Measurements from ENCODE around the gene MARCHF3.
"Not testable (repeated sequence)": the region's sequence is repeated elsewhere in the genome, so short reads cannot be mapped to it uniquely, and the experiment has no call there.

MARCHF3 gene

GRCh38 chr5:126917918-126918614 is 112.3 kb downstream of the MARCHF3 start:
- no peak for DNase-seq (ENCODE audit: low read depth)

- no peak for DNase-seq (ENCODE audit: low read depth)
Measured at GRCh38 chr5:126915496-126915895, 114.9 kb downstream of the MARCHF3 start.

- no peak for DNase-seq (ENCODE audit: low read depth)
Measured at GRCh38 chr5:126914801-126915436, 115.4 kb downstream of the MARCHF3 start.

- DNase-seq (ENCODE audit: low read depth) = no peak
Measured at GRCh38 chr5:126912616-126913200, 117.7 kb downstream of the MARCHF3 start.

DNA sequence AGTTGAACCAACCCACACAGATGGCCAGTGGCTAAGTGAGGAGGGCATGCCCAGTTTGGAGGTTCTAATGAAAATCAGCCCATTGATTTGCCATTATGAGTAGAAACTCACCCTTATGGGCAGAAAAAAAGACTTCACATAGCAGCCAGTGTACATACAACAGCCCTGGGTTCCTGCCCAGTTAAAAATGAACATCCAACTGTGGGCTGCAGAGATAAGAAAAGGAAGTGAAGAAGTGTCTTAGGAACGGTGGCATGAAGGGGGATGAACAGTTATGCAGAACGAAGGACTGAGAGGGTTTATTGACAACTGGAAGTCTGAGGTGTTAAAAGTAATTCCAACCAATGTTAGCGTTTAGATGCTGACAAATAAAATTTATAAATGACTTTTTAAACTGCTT is 118.4 kb downstream of the MARCHF3 start:
- no peak for DNase-seq (ENCODE audit: low read depth)

DNA sequence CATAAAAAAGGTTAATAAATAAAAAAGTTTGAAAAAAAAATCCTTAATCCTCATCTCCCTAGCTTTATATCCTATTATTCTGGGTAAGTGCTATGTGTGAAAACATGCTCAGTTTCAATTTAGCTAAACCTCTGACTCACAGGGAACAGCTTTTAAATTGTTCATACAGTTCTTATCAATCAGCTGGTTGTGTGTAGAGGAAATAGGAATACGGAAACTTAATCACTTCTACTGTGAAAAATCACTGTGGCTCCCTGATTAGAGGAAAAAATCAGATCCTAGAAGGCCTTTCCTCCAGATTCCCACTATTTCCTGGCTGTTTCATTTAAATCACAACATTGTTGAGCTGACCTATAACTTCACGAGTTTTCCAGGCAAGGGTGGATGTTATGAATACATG is 120.5 kb downstream of the MARCHF3 start:
- no peak for DNase-seq (ENCODE audit: low read depth)

GRCh38 chr5:126904407-126904806 is 126.0 kb downstream of the MARCHF3 start:
- not testable (repeated sequence) for DNase-seq (ENCODE audit: low read depth)

DNA sequence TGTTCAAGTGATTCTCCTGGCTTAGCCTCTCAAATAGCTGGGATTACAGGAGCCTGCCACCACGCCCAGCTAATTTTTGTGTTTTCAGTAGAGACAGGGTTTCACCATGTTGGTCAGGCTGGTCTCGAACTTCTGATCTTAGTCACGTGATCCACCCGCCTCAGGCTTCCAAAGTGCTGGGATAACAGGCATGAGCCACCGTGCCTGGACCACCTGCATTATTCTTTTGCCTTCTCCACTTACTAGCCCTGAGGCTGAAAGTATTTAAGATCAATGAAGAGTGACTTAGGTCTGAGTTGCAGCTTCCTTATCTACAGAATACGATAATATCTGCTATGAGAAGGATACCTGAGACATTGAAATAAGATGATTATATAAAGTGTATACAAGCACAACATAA is 129.6 kb downstream of the MARCHF3 start:
- no peak for DNase-seq (ENCODE audit: low read depth)

- no peak for DNase-seq (ENCODE audit: low read depth)
Measured at GRCh38 chr5:126899476-126899875, 130.9 kb downstream of the MARCHF3 start.

DNA sequence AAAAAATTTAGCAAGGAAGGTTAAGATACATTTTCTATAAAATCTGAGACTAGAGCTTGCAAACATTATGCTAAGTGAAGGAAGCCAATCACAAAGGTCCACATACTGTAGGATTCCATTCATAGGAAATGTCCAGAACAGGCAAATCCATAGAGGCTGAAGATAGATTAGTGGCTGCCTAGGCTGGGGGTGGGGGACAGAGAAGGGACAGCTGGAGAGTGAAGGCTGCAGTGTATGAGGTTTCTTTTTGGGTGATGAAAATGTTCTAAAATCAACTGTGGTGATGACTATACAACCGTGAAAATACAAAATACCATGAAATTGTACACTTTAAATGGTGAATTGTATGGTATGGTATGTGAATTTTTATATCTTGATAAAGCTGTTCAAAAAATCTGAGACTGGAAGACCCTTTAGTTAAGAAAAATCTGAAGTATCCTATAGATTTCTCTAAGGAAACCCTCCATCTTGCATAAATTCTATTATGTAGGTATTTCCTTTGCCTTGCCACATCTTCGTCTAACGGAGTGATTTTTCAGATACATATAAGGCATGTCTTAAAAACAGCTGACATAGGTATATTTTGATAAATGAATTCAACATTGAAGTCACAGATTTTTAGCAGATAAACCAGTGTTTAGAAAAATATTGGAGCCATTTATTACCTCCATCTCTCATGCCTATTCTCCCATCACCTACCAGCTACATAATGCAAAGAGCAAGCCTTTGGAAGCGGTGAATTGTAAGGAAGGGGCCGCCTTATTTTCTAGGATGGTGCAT is 132.3 kb downstream of the MARCHF3 start:
- no peak for DNase-seq (ENCODE audit: low read depth)

DNA sequence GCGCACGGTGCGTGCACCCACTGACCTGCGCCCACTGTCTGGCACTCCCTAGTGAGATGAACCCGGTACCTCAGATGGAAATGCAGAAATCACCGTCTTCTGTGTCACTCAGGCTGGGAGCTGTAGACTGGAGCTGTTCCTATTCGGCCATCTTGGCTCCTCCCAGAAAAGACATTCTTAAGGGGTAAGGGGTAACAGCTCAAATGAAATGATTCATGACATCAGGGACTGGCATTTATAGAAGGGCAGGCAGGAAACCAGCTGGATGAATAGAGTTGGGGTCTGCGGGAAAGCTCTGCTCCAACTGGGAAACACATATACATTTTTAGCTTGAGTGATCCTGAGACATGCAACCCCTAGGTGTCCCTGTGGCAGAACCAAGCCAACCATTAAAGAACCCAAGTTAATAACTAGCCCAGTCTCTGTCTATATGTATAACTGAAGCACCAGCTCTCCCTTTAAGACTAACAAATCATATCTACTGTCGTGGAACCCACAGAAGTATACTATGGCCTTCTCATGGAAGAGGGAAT is 134.1 kb downstream of the MARCHF3 start:
- DNase-seq (ENCODE audit: low read depth) = no peak

DNA sequence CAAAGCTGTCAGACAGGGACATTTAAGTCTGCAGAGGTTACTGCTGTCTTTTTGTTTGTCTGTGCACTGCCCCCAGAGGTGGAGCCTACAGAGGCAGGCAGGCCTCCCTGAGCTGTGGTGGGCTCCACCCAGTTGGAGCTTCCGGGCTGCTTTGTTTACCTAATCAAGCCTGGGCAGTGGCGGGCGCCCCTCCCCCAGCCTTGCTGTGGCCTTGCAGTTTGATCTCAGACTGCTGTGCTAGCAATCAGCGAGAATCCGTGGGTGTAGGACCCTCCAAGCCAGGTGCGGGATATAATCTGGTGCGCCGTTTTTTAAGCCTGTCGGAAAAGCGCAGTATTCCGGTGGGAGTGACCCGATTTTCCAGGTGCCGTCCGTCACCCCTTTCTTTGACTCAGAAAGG is 134.6 kb downstream of the MARCHF3 start:
- not testable (repeated sequence) for DNase-seq (ENCODE audit: low read depth)

- DNase-seq (ENCODE audit: low read depth) = not testable (repeated sequence)
Measured at GRCh38 chr5:126890414-126890813, 139.9 kb downstream of the MARCHF3 start.

GRCh38 chr5:126888175-126888574 is 142.2 kb downstream of the MARCHF3 start:
- no peak for DNase-seq (ENCODE audit: low read depth)

DNA sequence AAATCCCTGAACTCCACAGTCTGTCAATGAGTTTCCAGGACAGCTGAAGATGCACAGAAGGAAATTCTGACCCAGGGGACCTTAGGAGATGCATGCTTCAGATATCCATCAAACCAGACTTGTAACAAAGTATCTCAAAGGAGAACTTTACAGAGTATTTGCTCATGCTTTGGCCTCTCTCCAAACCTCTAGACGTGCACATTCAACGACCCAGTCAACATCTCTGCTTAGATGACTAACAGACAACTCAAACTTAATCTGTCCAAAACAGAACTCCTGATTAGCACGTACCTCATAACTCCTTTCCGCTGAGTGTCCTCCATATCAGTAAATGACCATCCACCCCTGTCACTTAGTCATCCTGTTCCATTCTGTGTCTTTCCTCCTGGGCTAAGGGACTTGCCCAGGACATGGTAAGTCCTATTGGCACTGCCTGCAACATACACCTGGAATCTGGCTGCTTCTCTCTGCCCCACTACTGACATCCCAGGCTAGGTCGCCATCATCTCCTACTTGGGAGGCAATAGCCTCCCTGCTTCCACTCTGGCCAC is 146.0 kb downstream of the MARCHF3 start:
- no peak for DNase-seq (ENCODE audit: low read depth)

GRCh38 chr5:126883564-126884245 is 146.7 kb downstream of the MARCHF3 start:
- no peak for DNase-seq (ENCODE audit: low read depth)

DNA sequence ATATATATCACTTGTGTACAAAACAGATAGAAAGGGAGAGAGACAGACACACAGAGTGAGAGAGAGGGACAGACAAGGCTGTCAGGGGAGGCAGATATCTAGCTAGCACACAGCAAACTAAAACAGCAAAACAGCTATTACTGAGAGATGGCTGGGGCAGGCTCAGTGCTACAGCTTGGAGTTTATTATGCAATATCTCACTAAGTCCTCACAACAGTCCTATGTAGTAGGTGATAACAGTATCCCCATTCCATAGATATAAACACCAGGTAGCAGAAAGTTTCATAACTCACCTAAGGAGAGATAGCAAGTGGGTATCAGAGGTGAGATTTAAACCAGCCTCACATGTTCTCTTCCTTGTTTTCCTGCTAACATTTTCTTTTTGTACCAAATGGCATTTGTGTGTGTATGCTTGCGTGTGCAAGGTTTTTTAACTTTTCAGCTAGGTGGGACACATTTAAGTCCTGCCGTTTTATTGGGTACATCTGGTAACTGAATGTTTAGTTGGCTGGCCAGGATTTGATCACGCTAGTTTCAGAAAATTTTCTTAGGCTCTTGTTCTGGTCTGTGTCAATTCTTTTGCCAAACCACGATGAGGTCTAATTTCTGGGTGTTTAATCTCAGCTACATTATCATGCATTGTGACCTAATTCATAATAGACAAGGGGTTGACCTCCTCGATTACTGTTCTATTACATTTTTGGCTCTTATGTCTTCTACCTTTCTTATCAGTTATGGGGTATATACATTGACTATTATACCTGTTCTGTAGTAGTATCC is 148.3 kb downstream of the MARCHF3 start:
- no peak for DNase-seq (ENCODE audit: low read depth)

DNA sequence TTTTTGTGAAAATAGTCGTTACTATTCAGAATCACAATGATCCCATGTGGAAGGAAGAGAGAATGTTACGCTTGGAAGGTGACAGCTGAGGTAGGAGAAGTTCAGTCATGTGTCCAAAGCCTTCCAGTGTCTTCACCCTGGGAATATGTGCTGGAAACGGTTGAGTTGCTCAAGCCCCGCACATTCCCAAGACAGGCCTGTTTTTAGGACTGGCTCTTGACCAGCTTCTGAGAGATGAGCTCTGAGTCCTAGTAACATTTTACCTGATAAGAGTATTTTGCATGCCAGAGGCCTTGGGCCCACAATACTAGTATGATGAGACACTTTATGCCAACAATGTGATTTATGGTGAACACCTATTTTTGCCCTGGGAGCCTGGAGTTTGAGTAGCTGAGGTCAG is 151.7 kb downstream of the MARCHF3 start:
- no peak for DNase-seq (ENCODE audit: low read depth)

DNA sequence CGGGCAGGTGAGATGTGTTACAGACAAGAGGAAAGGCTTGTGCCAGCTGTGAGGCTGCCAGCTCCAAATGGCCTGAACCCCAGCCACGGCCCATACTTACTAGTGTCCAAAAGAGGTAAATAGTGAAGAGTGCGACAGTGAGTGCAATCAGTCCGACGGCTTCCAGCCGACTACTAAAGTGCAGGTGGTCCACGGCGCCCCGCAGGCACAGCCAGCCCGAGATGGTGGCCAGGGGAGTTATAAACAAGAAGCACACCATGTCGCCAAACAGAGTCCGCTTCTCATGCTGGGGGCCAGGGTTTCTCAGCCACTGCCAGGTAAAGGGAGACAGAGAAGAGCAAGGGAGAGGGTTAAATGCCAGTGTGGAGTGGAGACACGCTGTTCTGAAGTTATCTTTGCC is 152.3 kb downstream of the MARCHF3 start:
- no peak for DNase-seq (ENCODE audit: low read depth)

DNA sequence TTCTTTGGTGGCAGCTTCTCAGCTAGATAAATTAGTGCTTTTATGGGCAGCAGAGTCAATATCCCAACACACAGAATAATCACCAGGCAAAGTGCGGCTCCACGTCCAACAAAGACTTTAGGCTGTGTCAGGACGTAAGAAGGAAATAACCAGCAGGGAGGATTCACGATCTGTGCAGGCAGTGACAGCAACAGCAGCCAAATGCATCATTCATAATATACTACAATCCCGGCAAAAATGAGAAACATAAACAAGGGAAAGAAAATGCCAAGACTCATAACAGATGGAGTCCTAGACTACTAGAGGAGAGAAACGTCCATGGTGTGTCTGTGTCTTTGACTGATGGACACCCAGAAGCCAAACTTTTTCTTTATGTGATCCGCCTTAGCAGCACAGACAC is 152.8 kb downstream of the MARCHF3 start:
- DNase-seq (ENCODE audit: low read depth) = no peak

GRCh38 chr5:126875303-126875785 is 155.0 kb downstream of the MARCHF3 start:
- DNase-seq (ENCODE audit: low read depth) = no peak
